Panc1 (cell line): ENCODE data around the gene TIAM2. TPM values are rescaled to one million over a fixed set of nuclear protein-coding genes. Genes with fewer than 3 reads are reported as not detected.

Experiments used
- ATAC-seq: fragments of 200-7000 bp; cut with Tn5 transposase; 2 replicates; pipeline ENCODE4 v1.9.1; 2020; ENCODE audit warnings: mild to moderate bottlenecking, moderate library complexity
- BruUV-seq: library from RNA; stranded (reverse); fragments of 400-500 nt; replicated peaks from 2 replicates; lab custom pipeline; 2021; lab: Mats Ljungman, UMichigan
- CTCF ChIA-PET: fragments of 300-600 bp; sonication (Branson Sonifier 250); formaldehyde crosslinking; loops from one replicate; lab custom pipeline; 2022; ENCODE audit warnings: antibody characterized with exemption; lab: Charles Lee
- POLR2A ChIA-PET: fragments of 300-600 bp; sonication (Branson Sonifier 250); formaldehyde crosslinking; loops from one replicate; lab custom pipeline; 2022; ENCODE audit warnings: antibody characterized with exemption; lab: Charles Lee
- DNase-seq: peaks from one replicate; pipeline ENCODE4 v3.0.0-alpha.2; 2010; ENCODE audit warnings: low read depth, low spot score
- H3K27ac ChIP-seq: 2 replicates; pipeline ENCODE4 v1.5.1; 2011; ENCODE audit warnings: mild to moderate bottlenecking, low read length, inconsistent platforms
- H3K27me3 ChIP-seq: fragments of 200-500 bp; sonication (Bioruptor generic); 2 replicates; pipeline ENCODE4 v1.6.0; 2014; ENCODE audit warnings: low read length, inconsistent platforms; ENCODE audit not compliant: control insufficient read depth, insufficient read depth
- H3K36me3 ChIP-seq: fragments of 200-500 bp; sonication (Bioruptor generic); 2 replicates; pipeline ENCODE4 v1.5.1; 2014; ENCODE audit warnings: inconsistent platforms, mild to moderate bottlenecking, low read length, moderate library complexity; ENCODE audit not compliant: control insufficient read depth, insufficient read depth
- H3K4me1 ChIP-seq: 2 replicates; pipeline ENCODE4 v1.5.1; 2011; ENCODE audit warnings: inconsistent platforms, mild to moderate bottlenecking, low read length, moderate library complexity; ENCODE audit not compliant: control insufficient read depth, insufficient read depth
- H3K4me3 ChIP-seq, 2 experiments: 2 replicates each; pipeline ENCODE4 v1.5.1; 2011 to 2012; ENCODE audit warnings: low read depth in 2 of 2, low read length in 2 of 2, mild to moderate bottlenecking in 2 of 2, inconsistent platforms in 1 of 2, moderate library complexity in 1 of 2
- H3K9me3 ChIP-seq: fragments of 200-500 bp; sonication (Bioruptor generic); 2 replicates; pipeline ENCODE4 v1.5.1; 2014; ENCODE audit warnings: low read depth, mild to moderate bottlenecking, inconsistent platforms, low read length, moderate library complexity; ENCODE audit not compliant: control insufficient read depth, insufficient read depth
- POLR2AphosphoS5 ChIP-seq: IDR thresholded peaks from 2 replicates; pipeline ENCODE4 v1.6.1; 2012; ENCODE audit warnings: mild to moderate bottlenecking, low read depth, low read length, moderate library complexity
- TCF7L2 ChIP-seq: IDR thresholded peaks from 2 replicates; pipeline ENCODE4 v1.6.1; 2011; ENCODE audit warnings: mild to moderate bottlenecking, low read depth, low read length, inconsistent platforms
- in situ Hi-C: cut with HindIII; loops from 2 replicates; pipeline ENCODE4 v1.10.0; 2016; ENCODE audit warnings: low sequenced_read_pairs, low pct_unique_long_range_greater_than_20kb
- intact Hi-C: fragments of 100-400 bp; cut with micrococcal nuclease; formaldehyde crosslinking; loops from one replicate; pipeline ENCODE4 v1.10.0; 2022; ENCODE audit not compliant: unreplicated experiment
- total RNA-seq: library from RNA; stranded (reverse); gene quantifications from one replicate; pipeline ENCODE4 v1.2.1, GENCODE V29; 2021; ENCODE audit not compliant: unreplicated experiment
- TF ChIP-seq, protein P1 (sequence below): fragments of 450-650 bp; IDR thresholded peaks from 2 replicates; pipeline ENCODE4 v1.5.1; 2017; ENCODE audit warnings: mild to moderate bottlenecking
- TF ChIP-seq, protein P2 (sequence below), 2 experiments: IDR thresholded peaks; 2 replicates each; pipeline ENCODE4 v1.6.1; 2011 to 2012; ENCODE audit warnings: low read depth in 2 of 2, control low read depth in 1 of 2, low read length in 1 of 2, mild to moderate bottlenecking in 1 of 2, moderate library complexity in 1 of 2; ENCODE audit not compliant: insufficient read depth in 1 of 2

TIAM2 gene
- total RNA-seq, 1 experiment from 2014 or later, result 14.9 TPM

DNA sequence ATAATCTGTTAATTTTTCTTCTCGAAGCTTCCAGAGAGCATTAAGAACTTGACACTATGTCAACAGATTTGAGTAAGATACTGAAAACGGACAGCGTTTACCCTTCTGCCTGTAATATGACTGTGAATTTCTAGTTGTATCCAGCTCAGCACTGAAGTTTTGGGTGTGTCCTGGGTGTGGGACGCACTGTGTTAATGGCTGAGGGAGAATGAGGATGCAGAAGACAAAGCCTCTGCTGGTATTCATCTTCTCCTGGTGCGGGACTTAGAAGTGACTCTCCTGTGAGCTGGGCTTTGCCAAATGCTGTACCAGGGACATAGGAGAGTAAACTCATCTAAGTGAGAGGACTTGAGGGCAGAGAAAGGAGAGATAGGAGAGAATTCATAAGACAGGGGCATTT, 178.4 kb downstream of the TIAM2 start:
- intact Hi-C loops, result loop anchor here (5.0 kb wide), 3 partner anchors 166 to 496 kb away; no protein-coding TSS in a partner anchor
- ChIA-PET CTCF (interaction anchor here (0.5 to 1.0 kb wide), 2 partner anchors 305 to 368 kb away, joined by 3 read pairs; no protein-coding TSS in a partner anchor), POLR2A (no interaction called here)
- DNase-seq, result no peak
- in situ Hi-C loops, result no loop called here
- no peak overlapping the region for H3K4me3 ChIP-seq
- no TSS peak for BruUV-seq
- no peak for TF ChIP-seq POLR2AphosphoS5
- no peak for TF ChIP-seq TCF7L2
- no peaks in the 10 kb centered on the region for H3K36me3 ChIP-seq
- peaks cover 37% of the 10 kb centered on the region for H3K4me1 ChIP-seq
- no peaks in the 10 kb centered on the region for H3K9me3 ChIP-seq
- no peaks in the 10 kb centered on the region for H3K27me3 ChIP-seq
- ATAC-seq, result no peak
- H3K27ac ChIP-seq, result peak overlapping the region; percentile 55

DNA sequence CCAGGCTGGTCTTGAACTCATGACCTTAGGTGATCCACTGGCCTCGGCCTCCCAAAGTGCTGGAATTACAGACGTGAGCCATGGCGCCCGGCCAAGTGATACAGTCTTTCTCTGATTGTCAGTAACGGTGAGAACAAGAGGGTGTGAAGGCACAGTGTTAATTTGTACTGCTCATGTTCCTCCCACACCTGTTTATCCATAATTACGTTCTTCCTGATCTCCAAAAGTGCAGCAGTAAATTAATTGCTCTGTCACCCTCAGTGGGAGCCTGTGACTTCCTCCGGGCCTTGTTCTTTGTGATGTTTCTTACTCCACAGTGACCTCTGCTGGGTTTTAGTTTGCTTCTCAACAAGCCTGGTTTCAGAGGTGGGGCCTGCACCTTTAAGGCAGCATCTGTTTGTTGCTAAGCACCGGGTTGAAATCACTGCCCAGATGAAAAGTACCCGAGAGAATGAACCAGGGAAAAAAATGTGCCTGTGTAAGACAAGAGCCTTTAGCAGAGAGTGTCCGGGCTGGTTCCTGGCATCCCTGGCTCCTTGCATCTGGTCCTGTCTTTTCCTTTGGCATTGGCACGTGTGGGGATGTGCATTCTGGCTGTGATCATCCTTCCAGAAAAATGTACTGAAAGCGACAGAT, 179.6 kb downstream of the TIAM2 start:
- TF ChIP-seq, protein P1, sequence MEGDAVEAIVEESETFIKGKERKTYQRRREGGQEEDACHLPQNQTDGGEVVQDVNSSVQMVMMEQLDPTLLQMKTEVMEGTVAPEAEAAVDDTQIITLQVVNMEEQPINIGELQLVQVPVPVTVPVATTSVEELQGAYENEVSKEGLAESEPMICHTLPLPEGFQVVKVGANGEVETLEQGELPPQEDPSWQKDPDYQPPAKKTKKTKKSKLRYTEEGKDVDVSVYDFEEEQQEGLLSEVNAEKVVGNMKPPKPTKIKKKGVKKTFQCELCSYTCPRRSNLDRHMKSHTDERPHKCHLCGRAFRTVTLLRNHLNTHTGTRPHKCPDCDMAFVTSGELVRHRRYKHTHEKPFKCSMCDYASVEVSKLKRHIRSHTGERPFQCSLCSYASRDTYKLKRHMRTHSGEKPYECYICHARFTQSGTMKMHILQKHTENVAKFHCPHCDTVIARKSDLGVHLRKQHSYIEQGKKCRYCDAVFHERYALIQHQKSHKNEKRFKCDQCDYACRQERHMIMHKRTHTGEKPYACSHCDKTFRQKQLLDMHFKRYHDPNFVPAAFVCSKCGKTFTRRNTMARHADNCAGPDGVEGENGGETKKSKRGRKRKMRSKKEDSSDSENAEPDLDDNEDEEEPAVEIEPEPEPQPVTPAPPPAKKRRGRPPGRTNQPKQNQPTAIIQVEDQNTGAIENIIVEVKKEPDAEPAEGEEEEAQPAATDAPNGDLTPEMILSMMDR, result peak; percentile 81
- TF ChIP-seq, protein P2, sequence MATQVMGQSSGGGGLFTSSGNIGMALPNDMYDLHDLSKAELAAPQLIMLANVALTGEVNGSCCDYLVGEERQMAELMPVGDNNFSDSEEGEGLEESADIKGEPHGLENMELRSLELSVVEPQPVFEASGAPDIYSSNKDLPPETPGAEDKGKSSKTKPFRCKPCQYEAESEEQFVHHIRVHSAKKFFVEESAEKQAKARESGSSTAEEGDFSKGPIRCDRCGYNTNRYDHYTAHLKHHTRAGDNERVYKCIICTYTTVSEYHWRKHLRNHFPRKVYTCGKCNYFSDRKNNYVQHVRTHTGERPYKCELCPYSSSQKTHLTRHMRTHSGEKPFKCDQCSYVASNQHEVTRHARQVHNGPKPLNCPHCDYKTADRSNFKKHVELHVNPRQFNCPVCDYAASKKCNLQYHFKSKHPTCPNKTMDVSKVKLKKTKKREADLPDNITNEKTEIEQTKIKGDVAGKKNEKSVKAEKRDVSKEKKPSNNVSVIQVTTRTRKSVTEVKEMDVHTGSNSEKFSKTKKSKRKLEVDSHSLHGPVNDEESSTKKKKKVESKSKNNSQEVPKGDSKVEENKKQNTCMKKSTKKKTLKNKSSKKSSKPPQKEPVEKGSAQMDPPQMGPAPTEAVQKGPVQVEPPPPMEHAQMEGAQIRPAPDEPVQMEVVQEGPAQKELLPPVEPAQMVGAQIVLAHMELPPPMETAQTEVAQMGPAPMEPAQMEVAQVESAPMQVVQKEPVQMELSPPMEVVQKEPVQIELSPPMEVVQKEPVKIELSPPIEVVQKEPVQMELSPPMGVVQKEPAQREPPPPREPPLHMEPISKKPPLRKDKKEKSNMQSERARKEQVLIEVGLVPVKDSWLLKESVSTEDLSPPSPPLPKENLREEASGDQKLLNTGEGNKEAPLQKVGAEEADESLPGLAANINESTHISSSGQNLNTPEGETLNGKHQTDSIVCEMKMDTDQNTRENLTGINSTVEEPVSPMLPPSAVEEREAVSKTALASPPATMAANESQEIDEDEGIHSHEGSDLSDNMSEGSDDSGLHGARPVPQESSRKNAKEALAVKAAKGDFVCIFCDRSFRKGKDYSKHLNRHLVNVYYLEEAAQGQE (IDR thresholded peaks at IDR 0.05; ENCODE audit: insufficient read depth in 1 of 2, low read depth in 2 of 2, low read length in 1 of 2), result no peak
- intact Hi-C loops, result loop anchor here (1.0 to 5.0 kb wide), 4 partner anchors 167 to 497 kb away; no protein-coding TSS in a partner anchor
- H3K27ac ChIP-seq, result peak overlapping the region; percentile 55
- no peak overlapping the region for H3K4me3 ChIP-seq
- in situ Hi-C loops, result no loop called here
- POLR2A ChIA-PET, result no interaction called here
- ATAC-seq (peak; percentile 83), DNase-seq (peak; percentile 77)
- CTCF ChIA-PET, result interaction anchor here (0.7 to 1.0 kb wide), 2 partner anchors 72 to 306 kb away, joined by 3 to 8 read pairs; no protein-coding TSS in a partner anchor
- no TSS peak for BruUV-seq
- H3K4me1 ChIP-seq, result peaks cover 37% of the 10 kb centered on the region
- no peaks in the 10 kb centered on the region for H3K27me3 ChIP-seq
- H3K9me3 ChIP-seq, result no peaks in the 10 kb centered on the region
- H3K36me3 ChIP-seq, result no peaks in the 10 kb centered on the region

DNA sequence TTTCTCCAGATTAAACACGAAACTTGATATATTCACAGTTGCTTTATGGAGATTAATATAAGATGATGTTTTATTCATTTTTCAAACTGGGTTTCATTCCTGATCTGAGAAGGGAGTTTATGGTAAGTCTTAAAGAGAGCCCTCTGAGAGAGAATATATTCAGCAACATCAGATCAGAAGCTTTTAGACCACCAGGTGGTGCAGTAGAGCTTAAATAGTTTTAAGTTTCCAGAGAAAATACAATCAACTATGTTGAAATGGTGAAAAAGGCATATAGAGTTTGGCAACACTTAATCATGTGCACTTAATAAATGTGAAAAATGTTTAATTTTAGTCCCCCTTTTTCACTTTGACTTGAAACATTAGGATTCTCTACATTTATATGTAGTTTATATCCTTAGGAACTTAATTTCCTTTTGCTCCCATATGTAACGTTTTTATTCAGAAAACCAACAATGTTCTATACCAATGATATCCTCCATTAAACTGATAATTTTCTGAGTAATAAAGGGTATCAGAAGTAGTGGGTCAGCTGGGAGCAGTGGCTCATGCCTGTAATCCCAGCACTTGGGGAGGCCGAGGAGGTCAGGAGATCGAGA, 182.3 kb downstream of the TIAM2 start:
- Histone ChIP-seq H3K27ac (peak overlapping the region; percentile 80), H3K27me3 (no peaks in the 10 kb centered on the region), H3K4me3 (no peak overlapping the region), H3K4me1 (peaks cover 15% of the 10 kb centered on the region), H3K36me3 (no peaks in the 10 kb centered on the region), H3K9me3 (no peaks in the 10 kb centered on the region)
- no peak for TF ChIP-seq POLR2AphosphoS5
- no peak for TF ChIP-seq TCF7L2
- TF ChIP-seq, protein P1, result peak; percentile 73; the same call in 1 of the 2 replicates
- ATAC-seq (peak; percentile 73), DNase-seq (no peak)
- no TSS peak for BruUV-seq
- in situ Hi-C loops, result no loop called here
- ChIA-PET CTCF (interaction anchor here (0.5 to 2.8 kb wide), 10 partner anchors 8 to 914 kb away, joined by 3 to 37 read pairs (median 3); partner anchors contain the start of gene TFB1M), POLR2A (no interaction called here)
- intact Hi-C loops, result loop anchor here (1.0 kb wide), 1 partner anchor 71 kb away; no protein-coding TSS in a partner anchor
